Duodenal mucosa (tissue), 2 donors: ENCODE data around the gene CTTNBP2.

Experiments used
- H3K27ac ChIP-seq: one replicate; pipeline ENCODE4 v1.7.0; 2013; ENCODE audit warnings: low read depth, low read length
- H3K27me3 ChIP-seq, 2 donors: one replicate each; pipeline ENCODE4 v1.7.0; 2013; ENCODE audit warnings: low read length in 2 of 2, control low read depth in 1 of 2; ENCODE audit not compliant: insufficient read depth in 2 of 2, control insufficient read depth in 1 of 2
- H3K36me3 ChIP-seq, 2 donors: one replicate each; pipeline ENCODE4 v1.7.0; 2013; ENCODE audit warnings: low read length in 2 of 2, control low read depth in 1 of 2; ENCODE audit not compliant: insufficient read depth in 2 of 2, control insufficient read depth in 1 of 2
- H3K4me1 ChIP-seq, 2 donors: one replicate each; pipeline ENCODE4 v1.7.0; 2013; ENCODE audit warnings: low read length in 2 of 2, control low read depth in 1 of 2; ENCODE audit not compliant: insufficient read depth in 2 of 2, control insufficient read depth in 1 of 2
- H3K4me3 ChIP-seq, 2 donors: one replicate each; pipeline ENCODE4 v1.7.0; 2013; ENCODE audit warnings: low read length in 2 of 2, low read depth in 1 of 2
- H3K9ac ChIP-seq, 2 donors: one replicate each; pipeline ENCODE4 v1.7.0; 2013; ENCODE audit warnings: low read length in 2 of 2, low read depth in 1 of 2
- H3K9me3 ChIP-seq, 2 donors: one replicate each; pipeline ENCODE4 v1.7.0; 2013; ENCODE audit warnings: low read length in 2 of 2, control low read depth in 1 of 2; ENCODE audit not compliant: control insufficient read depth in 1 of 2

Gene CTTNBP2

GRCh38 chr7:117871778-117872538, 1.3 kb downstream of the CTTNBP2 start:
- Histone ChIP-seq H3K4me3 (peak overlapping the region; percentile 70 to 76), H3K27ac (no peak overlapping the region), H3K9me3 (no peaks in the 10 kb centered on the region), H3K4me1 (peaks cover 4 to 6% of the 10 kb centered on the region in 2 donors), H3K36me3 (no peaks in the 10 kb centered on the region), H3K9ac (peak overlapping the region in 1 of 2 donors; percentile 49), H3K27me3 (peaks cover 4 to 5% of the 10 kb centered on the region in 2 donors)

GRCh38 chr7:117871401-117871777, 1.9 kb downstream of the CTTNBP2 start:
- H3K36me3 ChIP-seq = no peaks in the 10 kb centered on the region
- H3K27ac ChIP-seq = no peak overlapping the region
- peaks cover 4 to 6% of the 10 kb centered on the region in 2 donors for H3K4me1 ChIP-seq
- no peak overlapping the region for H3K4me3 ChIP-seq
- peaks cover 4 to 5% of the 10 kb centered on the region in 2 donors for H3K27me3 ChIP-seq
- no peaks in the 10 kb centered on the region for H3K9me3 ChIP-seq
- no peak overlapping the region for H3K9ac ChIP-seq

GRCh38 chr7:117870448-117871130, 2.7 kb downstream of the CTTNBP2 start:
- no peak overlapping the region for H3K4me3 ChIP-seq
- H3K27ac ChIP-seq = no peak overlapping the region
- H3K9me3 ChIP-seq = no peaks in the 10 kb centered on the region
- no peaks in the 10 kb centered on the region for H3K36me3 ChIP-seq
- no peak overlapping the region for H3K9ac ChIP-seq
- H3K4me1 ChIP-seq = peaks cover 4 to 6% of the 10 kb centered on the region in 2 donors
- peaks cover 4 to 5% of the 10 kb centered on the region in 2 donors for H3K27me3 ChIP-seq

GRCh38 chr7:117869374-117869773, 3.9 kb downstream of the CTTNBP2 start:
- no peak overlapping the region for H3K9ac ChIP-seq
- peaks cover 4 to 6% of the 10 kb centered on the region in 2 donors for H3K4me1 ChIP-seq
- H3K27ac ChIP-seq = no peak overlapping the region
- peaks cover 4 to 5% of the 10 kb centered on the region in 2 donors for H3K27me3 ChIP-seq
- no peaks in the 10 kb centered on the region for H3K9me3 ChIP-seq
- no peaks in the 10 kb centered on the region for H3K36me3 ChIP-seq
- no peak overlapping the region for H3K4me3 ChIP-seq

DNA sequence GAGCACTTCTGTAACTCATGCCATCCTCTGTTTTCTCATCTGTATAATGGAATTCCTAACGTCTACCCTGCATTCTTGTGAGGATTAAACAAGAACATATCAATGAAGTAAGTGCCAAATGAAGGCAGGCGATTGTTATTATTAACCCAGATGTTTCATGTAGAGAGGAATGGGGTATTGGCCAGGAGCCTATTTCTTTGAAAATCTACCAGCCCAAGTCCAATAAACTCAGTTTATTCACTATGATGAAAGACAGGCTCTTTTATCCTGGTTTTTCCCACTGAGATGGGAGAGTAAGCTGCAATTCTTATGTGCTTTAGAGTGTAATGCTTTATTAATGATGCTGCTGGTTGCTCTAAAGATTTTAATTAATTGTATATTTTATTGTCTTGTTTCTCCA, 9.6 kb downstream of the CTTNBP2 start:
- no peaks in the 10 kb centered on the region for H3K9me3 ChIP-seq
- H3K4me3 ChIP-seq = no peak overlapping the region
- no peak overlapping the region for H3K9ac ChIP-seq
- H3K27ac ChIP-seq = no peak overlapping the region
- H3K27me3 ChIP-seq = no peaks in the 10 kb centered on the region
- no peaks in the 10 kb centered on the region for H3K36me3 ChIP-seq
- H3K4me1 ChIP-seq = peaks cover 0 to 10% of the 10 kb centered on the region in 2 donors

- H3K4me3 ChIP-seq = no peak overlapping the region
- H3K9me3 ChIP-seq = no peaks in the 10 kb centered on the region
- peaks cover 0 to 10% of the 10 kb centered on the region in 2 donors for H3K4me1 ChIP-seq
- H3K9ac ChIP-seq = no peak overlapping the region
- no peaks in the 10 kb centered on the region for H3K36me3 ChIP-seq
- H3K27ac ChIP-seq = no peak overlapping the region
- H3K27me3 ChIP-seq = no peaks in the 10 kb centered on the region
These were observed 10.9 kb downstream of the CTTNBP2 start for GRCh38 chr7:117862378-117862777.

DNA sequence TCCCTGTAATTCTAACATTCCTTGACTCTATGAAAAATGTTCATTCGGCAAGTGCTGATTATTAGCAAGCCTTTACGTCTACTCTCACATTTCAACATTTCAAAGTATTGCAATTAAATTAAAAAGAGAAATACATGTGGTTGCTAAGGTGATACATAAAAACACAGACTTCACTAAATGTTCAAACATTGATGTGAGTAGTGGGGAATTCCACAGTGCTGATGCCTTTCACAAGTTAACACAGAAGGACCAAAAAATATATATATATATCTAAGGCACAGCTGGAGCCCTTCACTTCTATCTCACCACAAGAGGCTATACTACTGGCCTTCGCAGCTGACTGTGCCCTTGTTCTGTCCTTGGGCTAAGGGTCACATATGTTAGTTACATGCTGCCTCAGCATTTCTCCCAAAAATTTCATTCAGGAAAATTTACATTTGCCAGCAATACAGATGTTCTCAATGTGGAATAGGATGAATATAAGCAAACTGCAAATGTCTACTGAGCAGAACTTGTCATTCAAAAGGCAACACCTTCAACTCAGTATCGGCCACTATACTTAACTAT, 13.9 kb downstream of the CTTNBP2 start:
- no peak overlapping the region for H3K27ac ChIP-seq
- H3K9me3 ChIP-seq = no peaks in the 10 kb centered on the region
- no peak overlapping the region for H3K4me3 ChIP-seq
- H3K4me1 ChIP-seq = peaks cover 0 to 10% of the 10 kb centered on the region in 2 donors
- H3K27me3 ChIP-seq = no peaks in the 10 kb centered on the region
- H3K9ac ChIP-seq = no peak overlapping the region
- H3K36me3 ChIP-seq = peaks cover 0 to 4% of the 10 kb centered on the region in 2 donors

DNA sequence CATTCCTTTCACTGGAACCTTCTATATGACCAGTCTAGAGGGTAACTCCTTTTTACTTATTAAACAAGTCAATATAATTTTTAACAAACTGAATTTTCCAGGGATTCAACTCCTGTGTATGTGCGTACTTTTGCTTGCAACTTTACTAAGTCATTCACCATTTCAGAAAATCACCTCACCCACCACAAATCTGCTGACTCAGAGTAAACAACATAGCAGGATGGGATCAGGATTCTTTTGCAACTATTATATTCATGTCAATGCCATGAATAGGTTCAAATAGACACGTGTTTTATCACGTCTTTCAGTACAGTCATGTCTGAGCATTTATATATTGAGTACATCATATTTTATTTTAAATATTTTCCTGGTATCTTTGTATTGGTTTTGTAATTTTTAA, 14.5 kb downstream of the CTTNBP2 start:
- Histone ChIP-seq H3K9ac (no peak overlapping the region), H3K27ac (no peak overlapping the region), H3K4me3 (no peak overlapping the region), H3K9me3 (no peaks in the 10 kb centered on the region), H3K27me3 (no peaks in the 10 kb centered on the region), H3K4me1 (peaks cover 0 to 10% of the 10 kb centered on the region in 2 donors), H3K36me3 (peaks cover 0 to 4% of the 10 kb centered on the region in 2 donors)

GRCh38 chr7:117857718-117858117, 15.5 kb downstream of the CTTNBP2 start:
- H3K9me3 ChIP-seq = no peaks in the 10 kb centered on the region
- no peak overlapping the region for H3K9ac ChIP-seq
- H3K4me3 ChIP-seq = no peak overlapping the region
- H3K27me3 ChIP-seq = no peaks in the 10 kb centered on the region
- H3K27ac ChIP-seq = no peak overlapping the region
- H3K36me3 ChIP-seq = peaks cover 0 to 4% of the 10 kb centered on the region in 2 donors
- H3K4me1 ChIP-seq = peaks cover 0 to 9% of the 10 kb centered on the region in 2 donors

DNA sequence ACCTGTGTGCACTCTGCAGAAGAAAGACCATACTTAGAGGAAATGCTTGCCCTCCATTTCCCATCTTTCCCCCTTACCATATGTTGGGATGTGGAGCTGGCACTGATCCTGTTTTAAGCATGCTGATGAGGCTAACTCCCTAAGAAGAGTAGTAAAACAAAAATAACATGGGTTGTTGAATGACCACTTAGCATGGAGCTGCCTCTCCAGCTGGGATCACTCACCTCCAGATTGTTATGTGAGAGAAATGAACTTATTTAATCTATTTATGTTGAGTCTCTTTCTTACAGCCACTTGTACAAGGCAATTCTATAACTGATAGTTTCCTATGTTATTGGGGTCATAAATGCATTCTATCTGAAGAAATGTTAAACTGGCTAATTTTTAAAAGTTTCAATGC, 17.0 kb downstream of the CTTNBP2 start:
- Histone ChIP-seq H3K4me1 (no peaks in the 10 kb centered on the region), H3K9me3 (no peaks in the 10 kb centered on the region), H3K4me3 (no peak overlapping the region), H3K9ac (no peak overlapping the region), H3K36me3 (peaks cover 0 to 4% of the 10 kb centered on the region in 2 donors), H3K27ac (no peak overlapping the region), H3K27me3 (no peaks in the 10 kb centered on the region)
